HL-60 (cell line): ENCODE data around the gene OR5H15.

Experiments used
- DNase-seq, 2 experiments: peaks; one replicate each; pipeline ENCODE4 v3.0.0-alpha.2; 2010 to 2020; ENCODE audit warnings: low read depth in 1 of 2, low spot score in 1 of 2
- H3K27ac ChIP-seq: fragments of 250-450 bp; sonication (Bioruptor Pico); replicated peaks from 2 replicates; pipeline ENCODE4 v1.5.1; 2020; ENCODE audit warnings: mild to moderate bottlenecking, moderate library complexity
- H3K27me3 ChIP-seq: fragments of 250-450 bp; sonication (Bioruptor Pico); 2 replicates; pipeline ENCODE4 v1.5.1; 2021; ENCODE audit warnings: mild to moderate bottlenecking, moderate library complexity; ENCODE audit not compliant: insufficient read depth, poor library complexity, severe bottlenecking
- H3K4me3 ChIP-seq: replicated peaks from 2 replicates; pipeline ENCODE4 v1.5.1; 2011; ENCODE audit warnings: mild to moderate bottlenecking, control low read depth, low read length; ENCODE audit not compliant: insufficient read depth
- GABPA ChIP-seq: IDR thresholded peaks from 2 replicates; pipeline ENCODE4 v1.6.1; 2012; ENCODE audit warnings: low read depth
- POLR2AphosphoS5 ChIP-seq: IDR thresholded peaks from 2 replicates; pipeline ENCODE4 v1.6.1; 2012; ENCODE audit warnings: low read depth
- SPI1 ChIP-seq: IDR thresholded peaks from 2 replicates; pipeline ENCODE4 v1.6.1; 2012; ENCODE audit warnings: low read depth, mild to moderate bottlenecking, borderline replicate concordance
- TF ChIP-seq, protein P1 (sequence below): IDR thresholded peaks from one replicate; pipeline ENCODE4 v1.5.1; 2011; ENCODE audit warnings: low read length, control low read depth, inconsistent platforms; ENCODE audit not compliant: insufficient read depth
- TF ChIP-seq, protein P2 (sequence below): IDR thresholded peaks from 2 replicates; pipeline ENCODE4 v1.6.1; 2012; ENCODE audit warnings: low read depth; ENCODE audit not compliant: insufficient replicate concordance

The OR5H15 gene

GRCh38 chr3:98180319-98180890, 13.9 kb downstream of the OR5H15 start:
- no peak for TF ChIP-seq GABPA
- TF ChIP-seq, protein P1, sequence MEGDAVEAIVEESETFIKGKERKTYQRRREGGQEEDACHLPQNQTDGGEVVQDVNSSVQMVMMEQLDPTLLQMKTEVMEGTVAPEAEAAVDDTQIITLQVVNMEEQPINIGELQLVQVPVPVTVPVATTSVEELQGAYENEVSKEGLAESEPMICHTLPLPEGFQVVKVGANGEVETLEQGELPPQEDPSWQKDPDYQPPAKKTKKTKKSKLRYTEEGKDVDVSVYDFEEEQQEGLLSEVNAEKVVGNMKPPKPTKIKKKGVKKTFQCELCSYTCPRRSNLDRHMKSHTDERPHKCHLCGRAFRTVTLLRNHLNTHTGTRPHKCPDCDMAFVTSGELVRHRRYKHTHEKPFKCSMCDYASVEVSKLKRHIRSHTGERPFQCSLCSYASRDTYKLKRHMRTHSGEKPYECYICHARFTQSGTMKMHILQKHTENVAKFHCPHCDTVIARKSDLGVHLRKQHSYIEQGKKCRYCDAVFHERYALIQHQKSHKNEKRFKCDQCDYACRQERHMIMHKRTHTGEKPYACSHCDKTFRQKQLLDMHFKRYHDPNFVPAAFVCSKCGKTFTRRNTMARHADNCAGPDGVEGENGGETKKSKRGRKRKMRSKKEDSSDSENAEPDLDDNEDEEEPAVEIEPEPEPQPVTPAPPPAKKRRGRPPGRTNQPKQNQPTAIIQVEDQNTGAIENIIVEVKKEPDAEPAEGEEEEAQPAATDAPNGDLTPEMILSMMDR: no peak
- TF ChIP-seq SPI1: peak; percentile 48; the same call in 1 of the 2 replicates
- TF ChIP-seq, protein P2, sequence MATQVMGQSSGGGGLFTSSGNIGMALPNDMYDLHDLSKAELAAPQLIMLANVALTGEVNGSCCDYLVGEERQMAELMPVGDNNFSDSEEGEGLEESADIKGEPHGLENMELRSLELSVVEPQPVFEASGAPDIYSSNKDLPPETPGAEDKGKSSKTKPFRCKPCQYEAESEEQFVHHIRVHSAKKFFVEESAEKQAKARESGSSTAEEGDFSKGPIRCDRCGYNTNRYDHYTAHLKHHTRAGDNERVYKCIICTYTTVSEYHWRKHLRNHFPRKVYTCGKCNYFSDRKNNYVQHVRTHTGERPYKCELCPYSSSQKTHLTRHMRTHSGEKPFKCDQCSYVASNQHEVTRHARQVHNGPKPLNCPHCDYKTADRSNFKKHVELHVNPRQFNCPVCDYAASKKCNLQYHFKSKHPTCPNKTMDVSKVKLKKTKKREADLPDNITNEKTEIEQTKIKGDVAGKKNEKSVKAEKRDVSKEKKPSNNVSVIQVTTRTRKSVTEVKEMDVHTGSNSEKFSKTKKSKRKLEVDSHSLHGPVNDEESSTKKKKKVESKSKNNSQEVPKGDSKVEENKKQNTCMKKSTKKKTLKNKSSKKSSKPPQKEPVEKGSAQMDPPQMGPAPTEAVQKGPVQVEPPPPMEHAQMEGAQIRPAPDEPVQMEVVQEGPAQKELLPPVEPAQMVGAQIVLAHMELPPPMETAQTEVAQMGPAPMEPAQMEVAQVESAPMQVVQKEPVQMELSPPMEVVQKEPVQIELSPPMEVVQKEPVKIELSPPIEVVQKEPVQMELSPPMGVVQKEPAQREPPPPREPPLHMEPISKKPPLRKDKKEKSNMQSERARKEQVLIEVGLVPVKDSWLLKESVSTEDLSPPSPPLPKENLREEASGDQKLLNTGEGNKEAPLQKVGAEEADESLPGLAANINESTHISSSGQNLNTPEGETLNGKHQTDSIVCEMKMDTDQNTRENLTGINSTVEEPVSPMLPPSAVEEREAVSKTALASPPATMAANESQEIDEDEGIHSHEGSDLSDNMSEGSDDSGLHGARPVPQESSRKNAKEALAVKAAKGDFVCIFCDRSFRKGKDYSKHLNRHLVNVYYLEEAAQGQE: no peak
- no peak for TF ChIP-seq POLR2AphosphoS5
- Histone ChIP-seq H3K27ac (no peak overlapping the region), H3K4me3 (no peak overlapping the region), H3K27me3 (no peaks in the 10 kb centered on the region)
- DNase-seq: peak in 1 of 2 experiments; percentile 63

DNA sequence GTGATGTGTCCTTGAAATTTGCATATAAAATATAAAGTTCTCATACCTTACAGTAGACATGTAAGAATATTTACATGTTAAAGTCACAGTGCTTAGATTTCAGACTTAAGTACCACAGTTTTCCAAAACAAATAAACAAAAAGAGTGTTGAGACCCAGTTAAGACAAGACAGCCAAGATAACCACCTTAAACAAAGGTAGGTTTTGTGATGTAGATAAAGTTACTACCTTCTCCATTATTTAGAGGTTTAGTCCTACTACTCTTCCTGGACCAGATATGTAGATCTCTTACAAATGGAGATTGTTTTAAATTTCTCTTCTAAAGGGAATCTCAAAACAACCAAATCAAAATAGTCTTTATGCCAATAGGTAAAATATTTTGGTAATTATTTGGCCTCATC, 15.7 kb downstream of the OR5H15 start:
- Histone ChIP-seq H3K27me3 (no peaks in the 10 kb centered on the region), H3K4me3 (no peak overlapping the region), H3K27ac (no peak overlapping the region)
- DNase-seq: no peak
- TF ChIP-seq, protein P2: no peak
- TF ChIP-seq, protein P1: no peak
- no peak for TF ChIP-seq POLR2AphosphoS5
- TF ChIP-seq GABPA: no peak
- TF ChIP-seq SPI1: no peak

- H3K4me3 ChIP-seq: no peak overlapping the region
- no peak overlapping the region for H3K27ac ChIP-seq
- DNase-seq: peak in 1 of 2 experiments; percentile 31
- no peaks in the 10 kb centered on the region for H3K27me3 ChIP-seq
- TF ChIP-seq POLR2AphosphoS5 (no peak), GABPA (no peak), SPI1 (no peak)
- TF ChIP-seq, protein P1: no peak
- TF ChIP-seq, protein P2: no peak
Measured at GRCh38 chr3:98185180-98185579, 18.7 kb downstream of the OR5H15 start.
